Endothelial cell of umbilical vein (primary cell): ENCODE results near the gene THBS4. TPM values are rescaled to one million over a fixed set of nuclear protein-coding genes. Genes with fewer than 3 reads are reported as not detected.

Experiments
- BruUV-seq: library from RNA; stranded (reverse); fragments of 400-500 nt; replicated peaks from 2 replicates; lab custom pipeline; 2021; lab: Mats Ljungman, UMichigan
- CTCF ChIA-PET: fragments of 300-600, 350-600 bp; sonication (Branson Sonifier 250); formaldehyde crosslinking; loops from one replicate; lab custom pipeline; 2021; ENCODE audit warnings: antibody characterized with exemption, inconsistent platforms; lab: Charles Lee
- POLR2A ChIA-PET: fragments of 300-600, 350-600 bp; sonication (Branson Sonifier 250); formaldehyde crosslinking; loops from one replicate; lab custom pipeline; 2021; ENCODE audit warnings: antibody characterized with exemption, inconsistent platforms; lab: Charles Lee
- DNase-seq: peaks from one replicate; pipeline ENCODE4 v3.0.0-alpha.2; 2011; ENCODE audit warnings: low read depth, low spot score
- FAIRE-seq: peaks from 2 replicates; lab custom pipeline; 2011; peaks lifted over from hg19 to GRCh38; lab: Jason Lieb, UNC
- H2AFZ ChIP-seq: 2 replicates; pipeline ENCODE4 v1.6.0; 2012; ENCODE audit warnings: low read depth, low read length, control low read depth, inconsistent platforms
- H3K27ac ChIP-seq: 2 replicates; pipeline ENCODE4 v1.5.1; 2011; ENCODE audit warnings: low read depth, mild to moderate bottlenecking, control low read depth, low read length, moderate library complexity; ENCODE audit not compliant: insufficient read depth
- H3K27me3 ChIP-seq, 2 experiments: 2 replicates each; pipeline versions ENCODE4 v1.6.0 to v1.6.1; 2011; ENCODE audit warnings: low read length in 2 of 2, mixed read lengths in 1 of 2; ENCODE audit not compliant: control insufficient read depth in 2 of 2, insufficient read depth in 2 of 2
- H3K36me3 ChIP-seq, 2 experiments: 2 replicates in 1 of 2; 3 replicates in 1 of 2; pipeline ENCODE4 v1.5.1; 2011; ENCODE audit warnings: low read length in 2 of 2, mild to moderate bottlenecking in 1 of 2, moderate library complexity in 1 of 2; ENCODE audit not compliant: control insufficient read depth in 2 of 2, insufficient read depth in 2 of 2; ENCODE audit errors: extremely low read depth in 1 of 2
- H3K4me1 ChIP-seq: 3 replicates; pipeline ENCODE4 v1.5.1; 2011; ENCODE audit warnings: mild to moderate bottlenecking, low read length; ENCODE audit not compliant: control insufficient read depth, insufficient read depth; ENCODE audit errors: extremely low read depth
- H3K4me2 ChIP-seq: 2 replicates; pipeline ENCODE4 v1.6.1; 2011; ENCODE audit warnings: low read length, control low read depth, mixed read lengths; ENCODE audit not compliant: insufficient read depth
- H3K4me3 ChIP-seq, 3 experiments: fragments of 200-600 bp in 1 of 3; sonication (generic), shearing (Covaris generic) in 1 of 3; replicated peaks in 1 of 3; 2 replicates each; pipeline ENCODE4 v1.5.1; 2011 to 2016; ENCODE audit warnings: control low read depth in 3 of 3, low read length in 3 of 3, mild to moderate bottlenecking in 2 of 3, inconsistent platforms in 1 of 3, low read depth in 1 of 3, moderate library complexity in 1 of 3; ENCODE audit not compliant: insufficient read depth in 1 of 3
- H3K79me2 ChIP-seq: 2 replicates; pipeline ENCODE4 v1.6.0; 2012; ENCODE audit warnings: low read length, inconsistent platforms; ENCODE audit not compliant: control insufficient read depth, insufficient read depth
- H3K9ac ChIP-seq: replicated peaks from 2 replicates; pipeline ENCODE3; 2011; ENCODE audit warnings: low read length, control low read depth; ENCODE audit not compliant: insufficient read depth; ENCODE audit errors: extremely low read depth
- H3K9me1 ChIP-seq: replicated peaks from 3 replicates; pipeline ENCODE4 v1.6.0; 2011; ENCODE audit warnings: mild to moderate bottlenecking, low read length; ENCODE audit not compliant: control insufficient read depth, insufficient read depth; ENCODE audit errors: extremely low read depth
- H3K9me3 ChIP-seq: replicated peaks from 2 replicates; pipeline ENCODE4 v1.5.1; 2012; ENCODE audit warnings: low read length, inconsistent platforms; ENCODE audit not compliant: control insufficient read depth, insufficient read depth
- H4K20me1 ChIP-seq: replicated peaks from 2 replicates; pipeline ENCODE3; 2011; ENCODE audit warnings: mild to moderate bottlenecking, low read length; ENCODE audit not compliant: control insufficient read depth, insufficient read depth; ENCODE audit errors: extremely low read depth
- EZH2 ChIP-seq: IDR thresholded peaks from 2 replicates; pipeline ENCODE4 v1.6.1; 2012; ENCODE audit warnings: borderline replicate concordance, low read depth, mild to moderate bottlenecking, moderate library complexity, low read length, inconsistent platforms; ENCODE audit not compliant: severe bottlenecking
- FOS ChIP-seq: IDR thresholded peaks from 2 replicates; pipeline ENCODE4 v1.6.1; 2011; ENCODE audit warnings: mild to moderate bottlenecking, low read length, moderate library complexity, borderline replicate concordance; ENCODE audit not compliant: insufficient read depth
- GATA2 ChIP-seq: IDR thresholded peaks from 2 replicates; pipeline ENCODE4 v1.7.0; 2011; ENCODE audit warnings: low read depth, mild to moderate bottlenecking, moderate library complexity, mixed read lengths, low read length; ENCODE audit not compliant: insufficient read length, insufficient read depth
- JUN ChIP-seq: IDR thresholded peaks from 2 replicates; pipeline ENCODE4 v1.6.1; 2011; ENCODE audit warnings: borderline replicate concordance, low read depth; ENCODE audit not compliant: insufficient read length, insufficient read depth
- POLR2A ChIP-seq: IDR thresholded peaks from 2 replicates; pipeline ENCODE4 v1.6.1; 2012; ENCODE audit warnings: low read depth, mild to moderate bottlenecking, control low read depth, low read length
- POLR2AphosphoS5 ChIP-seq: IDR thresholded peaks from 2 replicates; pipeline ENCODE4 v1.6.1; 2012; ENCODE audit warnings: low read depth, mild to moderate bottlenecking, control low read depth, low read length, moderate library complexity; ENCODE audit not compliant: insufficient read depth
- dilution Hi-C: fragments of 300-500 bp; cut with MboI; formaldehyde crosslinking; loops from one replicate; pipeline ENCODE4 v1.15.0; 2019; ENCODE audit warnings: low sequenced_read_pairs; ENCODE audit not compliant: extremely low pct_ligation_motif_present
- intact Hi-C: fragments of 100-400 bp; cut with micrococcal nuclease; formaldehyde crosslinking; loops from one replicate; pipeline ENCODE4 v1.10.0; 2022
- polyA plus RNA-seq, 4 experiments: library from polyadenylated mRNA; depleted of rRNA in 3 of 4; stranded (reverse) in 3 of 4; unstranded in 1 of 4; fragments of >200 nt; gene quantifications; 2 replicates each; pipeline versions ENCODE4 v1.2.1 to v1.2.3, GENCODE V29; 2011 to 2012; ENCODE audit warnings: missing spikeins in 1 of 4
- total RNA-seq: library from RNA; stranded (reverse); gene quantifications from 2 replicates; pipeline ENCODE4 v1.2.3, GENCODE V29; 2021
- TF ChIP-seq, protein P1 (sequence below): IDR thresholded peaks from 2 replicates; pipeline ENCODE4 v1.6.1; 2011; ENCODE audit not compliant: insufficient read depth, insufficient read length

The THBS4 gene
- total and polyA plus RNA-seq, 2 donors (not counting 3 experiments of a cell fraction or from before 2014, with no cell fraction given): not detected

DNA sequence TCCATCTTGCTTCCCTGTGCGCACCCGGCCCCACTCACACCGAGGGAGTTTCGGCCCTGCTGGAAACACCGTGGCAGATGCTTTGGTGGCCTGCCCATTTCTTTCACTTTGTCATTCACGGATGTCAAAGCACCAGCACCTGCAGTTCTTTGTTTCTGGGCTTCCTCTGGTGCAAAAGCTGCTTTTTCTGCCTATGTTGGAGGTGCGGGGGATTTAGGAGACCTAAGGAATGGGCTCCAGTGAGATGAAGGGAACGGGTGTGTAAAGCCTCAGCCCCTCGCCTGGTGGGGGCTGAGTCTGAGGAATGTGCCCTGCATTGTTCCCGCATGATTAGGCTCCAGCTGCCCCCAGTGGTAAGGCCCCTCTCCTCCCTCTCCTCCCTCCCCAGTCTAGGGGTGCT, 62.3 kb downstream of the THBS4 start:
- Histone ChIP-seq H3K4me1 (no peaks in the 10 kb centered on the region), H2AFZ (no peak overlapping the region), H3K9me3 (no peaks in the 10 kb centered on the region), H3K79me2 (no peaks in the 10 kb centered on the region), H3K4me2 (no peak overlapping the region), H3K4me3 (no peak overlapping the region), H3K9me1 (no peaks in the 10 kb centered on the region), H3K27me3 (no peaks in the 10 kb centered on the region), H3K27ac (no peak overlapping the region), H4K20me1 (no peaks in the 10 kb centered on the region), H3K9ac (no peak overlapping the region), H3K36me3 (no peaks in the 10 kb centered on the region)
- ChIA-PET CTCF (interaction anchor here (0.7 to 9.0 kb wide), 3 partner anchors 13 to 210 kb away, joined by 3 to 51 read pairs (median 13); no protein-coding TSS in a partner anchor), POLR2A (no interaction called here)
- FAIRE-seq: no peak
- dilution Hi-C loops: no loop called here
- no peak for DNase-seq
- TF ChIP-seq EZH2: no peak
- no peak for TF ChIP-seq JUN
- no peak for TF ChIP-seq GATA2
- no peak for TF ChIP-seq FOS
- no peak for TF ChIP-seq POLR2AphosphoS5
- BruUV-seq: no TSS peak
- intact Hi-C loops: loop anchor here (10.0 kb wide), 2 partner anchors 307 to 1097 kb away; partner anchors contain the start of gene ZFYVE16

DNA sequence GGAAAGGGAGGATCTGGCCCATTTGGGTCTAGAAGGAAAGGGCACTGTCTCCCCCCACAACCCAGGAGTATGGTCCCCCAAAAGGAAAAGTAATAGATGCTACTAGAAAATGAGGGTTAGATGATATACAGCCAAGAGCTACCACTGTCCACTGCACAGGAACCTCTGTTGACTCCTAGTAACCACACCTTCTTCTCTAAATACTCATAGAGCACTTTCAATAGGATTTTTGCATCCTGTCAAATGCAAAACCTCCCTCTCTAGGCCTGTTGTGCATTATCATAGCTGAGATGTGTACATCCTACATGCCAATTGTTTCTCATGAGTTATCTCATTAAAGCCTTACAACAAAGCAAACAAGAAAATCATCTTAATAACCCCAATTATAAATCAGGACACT, 66.8 kb downstream of the THBS4 start:
- no peak overlapping the region for H2AFZ ChIP-seq
- ChIA-PET POLR2A (no interaction called here), CTCF (interaction anchor here (1.0 to 9.0 kb wide), 4 partner anchors 10 to 206 kb away, joined by 3 to 51 read pairs (median 4); no protein-coding TSS in a partner anchor)
- no peaks in the 10 kb centered on the region for H4K20me1 ChIP-seq
- TF ChIP-seq, protein P1, sequence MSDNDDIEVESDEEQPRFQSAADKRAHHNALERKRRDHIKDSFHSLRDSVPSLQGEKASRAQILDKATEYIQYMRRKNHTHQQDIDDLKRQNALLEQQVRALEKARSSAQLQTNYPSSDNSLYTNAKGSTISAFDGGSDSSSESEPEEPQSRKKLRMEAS: no peak
- TF ChIP-seq POLR2A: no peak
- no peaks in the 10 kb centered on the region for H3K27me3 ChIP-seq
- no peaks in the 10 kb centered on the region for H3K4me1 ChIP-seq
- FAIRE-seq (no peak), DNase-seq (no peak)
- H3K27ac ChIP-seq: no peak overlapping the region
- H3K4me2 ChIP-seq: no peak overlapping the region
- no peak overlapping the region for H3K4me3 ChIP-seq
- no peak overlapping the region for H3K9ac ChIP-seq
- no TSS peak for BruUV-seq
- H3K9me1 ChIP-seq: no peaks in the 10 kb centered on the region
- H3K79me2 ChIP-seq: no peaks in the 10 kb centered on the region
- no peaks in the 10 kb centered on the region for H3K9me3 ChIP-seq
- intact Hi-C loops: no loop called here
- H3K36me3 ChIP-seq: no peaks in the 10 kb centered on the region
- dilution Hi-C loops: no loop called here
